ENCODE results near the gene NSFL1C. TPM values are rescaled to one million over a fixed set of nuclear protein-coding genes. Genes with fewer than 3 reads are reported as not detected.

The NSFL1C gene
- total and polyA plus RNA-seq, 8 donors: 23.7 to 43.8 (median 32.7) TPM

GRCh38 chr20:1392693-1393506 is 73.7 kb downstream of the NSFL1C start, which contains the start of gene FKBP1A:
Gene FKBP1A (minus strand): TSS chr20:1393054. CDS start chr20:1392998, 56 bp downstream.
- TF ChIP-seq CTCF (IDR thresholded peaks at IDR 0.05): peak in 1 of 4 donors; percentile 11
- no peaks in the 10 kb centered on the region for H3K36me3 ChIP-seq
- no peak for FAIRE-seq
- H3K4me3 ChIP-seq: peak within 1 kb of the TSS; percentile 76 to 92 (median 90)
- H3K27me3 ChIP-seq: peaks cover 0 to 3% (median 0%) of the 10 kb centered on the region in 4 donors
- H3K4me1 ChIP-seq: peaks cover 0 to 32% (median 11%) of the 10 kb centered on the region in 3 donors
- peak; percentile 96 to 98 (median 98) for ATAC-seq
- H3K27ac ChIP-seq: peak within 1 kb of the TSS; percentile 20 to 71 (median 60)
- no peaks in the 10 kb centered on the region for H3K9me3 ChIP-seq
- WGBS, 2 donors: 1% methylated on average over 73 to 79 of the region's 79 CpGs
- intact Hi-C loops (cut with DNase I): no loop called here
- DNase-seq: peak; percentile 89 to 97 (median 94)

GRCh38 chr20:1392443-1392692 is 74.3 kb downstream of the NSFL1C start:
- peak overlapping the region; percentile 20 to 71 (median 52) for H3K27ac ChIP-seq
- H3K4me1 ChIP-seq: peaks cover 5 to 35% (median 14%) of the 10 kb centered on the region in 3 donors
- no peaks in the 10 kb centered on the region for H3K9me3 ChIP-seq
- H3K36me3 ChIP-seq: no peaks in the 10 kb centered on the region
- ATAC-seq (peak; percentile 16 to 44 (median 35)), FAIRE-seq (no peak), DNase-seq (no peak)
- intact Hi-C loops (cut with DNase I): no loop called here
- no peak for TF ChIP-seq CTCF (IDR thresholded peaks at IDR 0.05)
- peak overlapping the region; percentile 76 to 92 (median 90) for H3K4me3 ChIP-seq
- peaks cover 0 to 3% (median 0%) of the 10 kb centered on the region in 4 donors for H3K27me3 ChIP-seq
- 0 to 1% methylated on average over 13 of the region's 13 CpGs for WGBS, 2 donors

Other genes with a start within 250 kb of the NSFL1C start
- not detected for gene RAD21L1, start 240.8 kb downstream of the NSFL1C start, total RNA-seq
- gene RAD21L1, start 240.8 kb downstream of the NSFL1C start, polyA plus RNA-seq: not detected
- gene SNPH, start 200.6 kb downstream of the NSFL1C start, total RNA-seq: 1 to 10 TPM; 1.1 to 2.7 (median 2.2) TPM
- gene SNPH, start 200.6 kb downstream of the NSFL1C start, polyA plus RNA-seq: 1 to 10 TPM; 3.6 to 4.3 TPM
- 10 to 100 TPM in 3 of 6 donors, 1 to 10 TPM in 3; 4.7 to 14.8 (median 9.3) TPM for gene SDCBP2, start 137.7 kb downstream of the NSFL1C start, total RNA-seq
- gene SDCBP2, start 137.7 kb downstream of the NSFL1C start, polyA plus RNA-seq: 10 to 100 TPM; 13.8 to 23.8 TPM
- 100 to 1,000 TPM in 1 of 6 donors, 10 to 100 TPM in 5; 40.2 to 104 (median 67.3) TPM for gene FKBP1A, start 73.8 kb downstream of the NSFL1C start, total RNA-seq
- gene FKBP1A, start 73.8 kb downstream of the NSFL1C start, polyA plus RNA-seq: 10 to 100 TPM; 62.1 to 86.7 TPM
- 1 to 10 TPM in 3 of 6 donors, under 1 TPM in 3; 0.09 to 3.4 (median 0.74) TPM for gene SIRPB2, start 24.6 kb upstream of the NSFL1C start, total RNA-seq
- gene SIRPB2, start 24.6 kb upstream of the NSFL1C start, polyA plus RNA-seq: under 1 TPM; 0.21 to 0.80 TPM
- gene SIRPD, start 90.9 kb upstream of the NSFL1C start, total RNA-seq: not detected
- not detected for gene SIRPD, start 90.9 kb upstream of the NSFL1C start, polyA plus RNA-seq
- 1 to 10 TPM in 3 of 6 donors, under 1 TPM in 2, not detected in 1; 0.05 to 3.6 (median 1.3) TPM for gene SIRPB1, start 153.2 kb upstream of the NSFL1C start, total RNA-seq
- under 1 TPM; 0.19 to 0.30 TPM for gene SIRPB1, start 153.2 kb upstream of the NSFL1C start, polyA plus RNA-seq
- under 1 TPM in 4 of 6 donors, not detected in 2; 0.12 to 0.28 (median 0.25) TPM for gene SIRPG, start 190.9 kb upstream of the NSFL1C start, total RNA-seq
- under 1 TPM in 1 of 2 donors, not detected in 1; 0.12 TPM for gene SIRPG, start 190.9 kb upstream of the NSFL1C start, polyA plus RNA-seq

All from pancreas (tissue), 10 donors.